GM19468 (cell line): ENCODE measurements around the gene GPBP1.
"Not testable (repeated sequence)": the region's sequence is repeated elsewhere in the genome, so short reads cannot be mapped to it uniquely, and the experiment has no call there.

Source experiments
- ATAC-seq: cut with Tn5 transposase; IDR thresholded peaks from one replicate; pipeline ENCODE4 v1.9.1; 2021; ENCODE audit warnings: mild to moderate bottlenecking, moderate library complexity, moderate number of reproducible peaks; ENCODE audit not compliant: unreplicated experiment; ENCODE audit errors: extremely low read depth

The GPBP1 gene, protein sequence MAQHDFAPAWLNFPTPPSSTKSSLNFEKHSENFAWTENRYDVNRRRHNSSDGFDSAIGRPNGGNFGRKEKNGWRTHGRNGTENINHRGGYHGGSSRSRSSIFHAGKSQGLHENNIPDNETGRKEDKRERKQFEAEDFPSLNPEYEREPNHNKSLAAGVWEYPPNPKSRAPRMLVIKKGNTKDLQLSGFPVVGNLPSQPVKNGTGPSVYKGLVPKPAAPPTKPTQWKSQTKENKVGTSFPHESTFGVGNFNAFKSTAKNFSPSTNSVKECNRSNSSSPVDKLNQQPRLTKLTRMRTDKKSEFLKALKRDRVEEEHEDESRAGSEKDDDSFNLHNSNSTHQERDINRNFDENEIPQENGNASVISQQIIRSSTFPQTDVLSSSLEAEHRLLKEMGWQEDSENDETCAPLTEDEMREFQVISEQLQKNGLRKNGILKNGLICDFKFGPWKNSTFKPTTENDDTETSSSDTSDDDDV

DNA sequence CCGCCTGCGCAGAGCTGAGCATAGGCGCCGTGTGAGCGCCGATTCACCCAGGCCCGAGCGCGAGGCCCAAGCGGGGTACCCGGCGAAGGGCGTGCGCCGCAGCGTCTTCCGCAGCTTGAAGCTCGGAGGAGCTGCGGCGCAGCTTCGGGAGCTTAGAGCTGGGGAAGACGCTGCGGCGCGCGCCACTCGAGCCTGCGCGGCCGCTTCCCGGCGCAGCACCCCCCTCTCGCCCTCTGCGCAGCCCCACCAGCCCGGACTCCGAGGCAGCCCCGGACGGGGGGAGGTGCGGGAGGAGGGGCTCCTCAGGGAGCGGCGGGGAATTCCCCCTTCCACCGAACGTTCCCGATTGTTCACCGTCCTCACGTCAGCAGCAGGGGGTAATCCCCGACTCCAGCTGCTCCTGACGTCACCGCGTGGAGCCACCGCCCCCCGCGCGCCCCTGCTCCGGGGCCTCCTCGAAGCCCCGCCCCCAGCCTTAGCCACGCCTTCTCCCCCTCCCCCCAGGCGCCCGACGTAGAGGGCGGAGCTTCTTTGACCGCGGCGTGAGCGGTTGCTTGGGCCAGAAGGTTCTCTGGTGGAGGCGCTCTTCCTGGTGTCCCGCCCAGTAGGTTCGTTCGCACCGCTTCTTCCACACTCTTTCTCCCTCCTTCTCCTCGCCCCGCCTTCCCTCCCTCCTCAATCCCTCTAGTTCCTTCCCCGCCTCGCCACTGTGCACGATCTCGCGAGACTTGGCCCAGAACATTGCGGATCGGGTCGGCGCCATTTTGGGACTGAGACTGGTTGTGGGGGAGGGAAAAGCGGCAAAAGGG lies at the start of gene GPBP1:
Gene GPBP1, plus strand, starts transcription at position 741 of the 809 bp plus-strand sequence. CDS start 40,072 bp downstream, outside the sequence.
- ATAC-seq = peak; percentile 56

DNA sequence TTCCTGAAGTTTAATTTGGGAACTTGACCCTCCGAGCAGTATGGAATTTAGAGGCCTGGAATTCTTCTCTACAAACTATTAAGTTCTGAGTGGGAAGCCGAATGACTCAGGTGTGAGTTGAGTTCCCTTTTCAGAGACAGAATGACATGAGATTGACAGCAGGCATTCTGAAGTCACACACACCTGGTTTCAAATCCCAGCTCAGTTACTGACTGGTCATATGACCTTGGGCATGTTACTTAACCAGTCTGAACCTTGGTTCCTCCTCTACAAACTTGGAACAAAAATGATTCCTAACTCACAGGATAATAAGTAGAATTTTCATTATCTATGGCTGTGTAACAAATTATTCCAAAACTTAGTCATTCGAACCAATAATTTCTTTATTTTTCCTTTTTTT lies 45.5 kb upstream of the GPBP1 start:
- ATAC-seq = no peak

DNA sequence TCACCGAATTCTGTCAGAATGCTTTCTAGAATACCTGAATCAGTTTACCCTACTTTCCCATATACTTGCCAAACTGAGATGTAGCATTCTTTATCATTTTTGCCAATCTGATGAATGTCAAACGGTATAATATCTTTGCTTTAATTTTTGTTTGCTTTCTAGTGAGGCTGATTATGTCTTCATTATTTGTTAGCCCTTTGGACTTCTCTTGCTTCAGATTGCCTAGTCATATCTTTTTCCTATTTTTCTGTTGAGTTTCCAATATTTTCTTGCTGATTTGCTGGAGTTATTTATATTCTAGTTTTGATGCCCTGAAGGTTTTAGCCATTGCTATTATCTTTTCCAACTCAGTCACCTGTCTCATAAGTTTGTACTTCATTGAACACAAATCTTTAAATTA lies 40.3 kb upstream of the GPBP1 start:
- ATAC-seq = no peak

DNA sequence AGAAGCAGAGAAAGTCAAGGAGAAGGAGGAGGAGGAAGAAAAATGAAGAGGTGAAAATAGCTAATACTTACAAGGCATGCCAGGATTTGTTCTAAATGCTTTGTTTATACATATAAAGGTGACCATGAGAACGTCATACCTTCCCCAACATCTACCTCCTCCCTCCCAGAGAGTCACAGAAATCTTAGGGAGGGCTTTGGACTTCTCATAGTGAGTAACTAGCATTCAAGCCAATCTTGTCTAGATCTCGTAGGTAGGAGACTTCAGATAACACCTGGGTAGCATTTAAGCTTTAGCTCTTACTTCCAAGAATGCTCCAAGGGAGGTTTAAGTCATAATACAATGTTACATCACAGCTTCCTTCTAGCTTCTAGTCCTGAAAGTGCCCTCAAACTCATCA lies 36.5 kb upstream of the GPBP1 start:
- no peak for ATAC-seq

DNA sequence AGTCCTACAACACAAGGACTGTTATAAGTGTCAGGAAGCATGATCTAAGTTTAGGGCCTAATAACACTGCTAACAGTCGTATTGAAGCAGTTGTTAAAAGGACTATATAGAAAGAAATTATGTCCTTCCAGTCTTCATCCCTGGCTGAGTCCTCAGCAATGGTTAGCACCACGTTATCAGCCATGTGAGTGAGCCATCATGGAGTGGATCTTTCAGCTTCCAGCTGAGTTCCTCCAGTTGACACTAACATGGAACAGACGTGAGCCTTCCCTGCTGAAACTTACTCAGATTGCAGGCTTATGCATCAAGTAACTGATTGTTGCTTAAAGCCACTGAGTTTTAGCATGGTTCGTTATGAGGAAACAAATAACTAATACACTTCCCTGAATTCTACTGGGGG lies 21.5 kb upstream of the GPBP1 start:
- ATAC-seq = no peak

DNA sequence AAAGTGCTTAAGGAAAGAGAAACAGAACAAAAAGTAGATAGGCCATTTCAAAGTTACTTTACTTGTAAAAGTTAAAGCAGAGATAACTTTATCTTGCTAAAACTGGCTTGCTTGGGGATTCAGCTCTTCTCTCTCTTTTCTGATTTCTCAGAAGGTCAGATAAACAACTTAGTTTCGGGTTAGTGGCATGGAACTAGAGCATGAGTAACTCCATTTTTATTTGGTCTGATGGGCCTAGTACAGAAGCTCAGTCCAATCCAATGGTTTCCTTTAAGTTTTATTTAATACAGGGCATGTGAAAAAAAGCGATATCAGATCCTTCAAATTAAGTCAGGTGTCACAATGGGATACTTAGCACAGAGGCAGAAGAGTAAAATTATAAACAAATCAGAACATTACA lies 18.8 kb upstream of the GPBP1 start:
- ATAC-seq = no peak

DNA sequence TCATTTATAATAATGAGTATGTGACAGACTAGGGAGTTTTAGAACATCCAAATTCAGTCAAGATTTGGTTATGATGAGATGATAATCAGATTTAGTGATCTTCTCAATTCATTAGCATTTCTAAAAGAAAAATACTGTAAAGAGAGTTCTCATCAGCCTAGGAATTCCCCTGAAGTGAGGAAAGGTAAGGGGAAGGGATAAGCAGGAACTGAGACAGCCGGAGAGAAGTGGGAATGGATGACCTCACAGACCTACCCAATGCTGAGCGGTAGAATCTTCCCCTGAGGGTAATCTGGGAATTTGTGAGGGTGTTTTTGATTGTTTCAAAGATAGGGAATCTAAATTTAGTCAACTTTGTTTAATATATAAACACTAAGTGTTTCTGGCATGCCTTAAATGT lies 16.7 kb upstream of the GPBP1 start:
- no peak for ATAC-seq

DNA sequence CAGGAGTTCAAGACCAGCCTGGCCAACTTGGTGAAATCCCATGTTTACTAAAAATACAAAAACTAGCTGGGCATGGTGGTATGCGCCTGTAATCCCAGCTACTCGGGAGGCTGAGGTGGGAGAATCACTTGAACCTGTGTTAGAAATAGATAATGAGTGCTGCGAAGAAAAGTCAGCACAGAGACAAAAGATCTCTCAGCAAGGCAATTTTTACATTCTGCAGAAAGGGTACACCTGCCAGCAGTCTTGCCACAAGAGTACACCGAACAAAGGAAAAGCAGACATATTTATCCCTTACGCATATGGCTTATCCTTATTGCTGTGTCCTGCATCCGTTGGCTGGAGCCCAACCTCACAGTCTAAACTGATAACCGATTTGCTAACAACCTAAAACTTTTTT lies 16.2 kb upstream of the GPBP1 start:
- ATAC-seq = no peak

DNA sequence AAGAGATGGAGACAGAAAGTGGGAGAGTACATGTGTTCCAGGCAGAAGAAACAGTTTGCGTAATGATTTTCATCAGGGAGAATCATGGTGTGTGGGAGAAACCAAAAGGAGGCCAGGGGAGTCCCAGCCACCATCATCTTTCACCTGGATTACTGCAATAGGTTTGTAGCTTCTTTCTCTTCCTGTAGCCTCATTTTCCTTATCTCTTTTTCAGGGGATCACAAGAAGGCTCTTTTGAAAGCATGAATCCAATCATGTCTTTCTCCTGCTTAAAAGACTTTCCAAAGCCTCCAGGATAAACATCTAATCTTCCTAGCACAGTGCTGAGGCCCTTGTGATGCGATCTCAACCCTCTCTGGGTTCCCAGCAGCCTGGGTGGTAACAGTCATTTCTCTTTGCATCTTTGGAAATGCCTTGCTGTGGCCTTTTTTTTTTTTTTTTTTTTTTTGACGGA lies 10.3 kb upstream of the GPBP1 start:
- ATAC-seq = no peak

DNA sequence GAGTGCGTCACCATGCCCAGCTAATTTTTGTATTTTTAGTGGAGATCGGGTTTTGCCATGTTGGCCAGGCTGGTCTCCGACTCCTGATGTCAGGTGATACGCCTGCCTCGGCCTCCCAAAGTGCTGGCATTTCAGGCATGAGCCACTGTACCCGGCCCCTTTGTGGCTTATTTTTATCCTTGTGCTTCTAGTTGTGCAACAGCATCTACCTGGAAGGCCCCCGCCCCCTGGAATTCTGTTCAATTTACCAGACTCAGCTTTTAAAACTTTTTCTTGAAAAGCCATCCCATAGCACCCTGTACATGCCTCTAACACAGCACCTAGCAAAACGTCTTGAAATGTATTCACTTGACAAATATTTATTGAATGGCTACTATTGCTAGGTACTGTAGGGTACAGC lies 9.7 kb upstream of the GPBP1 start:
- ATAC-seq = no peak

DNA sequence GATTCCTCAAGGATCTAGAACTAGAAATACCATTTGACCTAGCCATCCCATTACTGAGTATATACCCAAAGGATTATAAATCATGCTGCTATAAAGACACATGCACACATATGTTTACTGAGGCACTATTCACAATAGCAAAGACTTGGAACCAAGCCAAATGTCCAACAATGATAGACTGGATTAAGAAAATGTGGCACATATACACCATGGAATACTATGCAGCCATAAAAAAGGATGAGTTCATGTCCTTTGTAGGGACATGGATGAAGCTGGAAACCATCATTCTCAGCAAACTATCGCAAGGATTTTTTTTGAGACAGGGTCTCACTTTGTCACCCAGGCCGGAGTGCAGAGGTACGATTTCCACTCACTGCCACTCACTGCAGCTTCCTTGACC lies 8.7 kb upstream of the GPBP1 start:
- not testable (repeated sequence) for ATAC-seq

DNA sequence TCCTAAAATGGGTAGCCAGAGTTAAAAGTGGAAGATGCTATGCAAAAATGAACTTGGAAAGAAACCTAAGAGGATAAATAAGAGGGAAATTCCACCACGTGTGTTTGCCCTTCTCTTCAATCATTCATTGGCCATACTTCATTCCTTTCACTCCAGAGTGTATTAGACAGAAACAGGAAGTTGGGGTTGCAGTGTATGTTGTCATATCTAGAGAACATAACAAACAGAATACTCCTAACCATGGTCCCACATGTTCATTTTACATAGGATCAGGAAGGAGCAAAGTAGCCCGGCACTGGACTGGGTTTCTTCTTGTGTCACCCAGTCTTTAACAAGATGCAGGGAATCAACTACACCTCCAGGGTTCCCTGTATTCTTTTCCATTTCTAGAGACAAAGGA lies 7.6 kb upstream of the GPBP1 start:
- no peak for ATAC-seq

DNA sequence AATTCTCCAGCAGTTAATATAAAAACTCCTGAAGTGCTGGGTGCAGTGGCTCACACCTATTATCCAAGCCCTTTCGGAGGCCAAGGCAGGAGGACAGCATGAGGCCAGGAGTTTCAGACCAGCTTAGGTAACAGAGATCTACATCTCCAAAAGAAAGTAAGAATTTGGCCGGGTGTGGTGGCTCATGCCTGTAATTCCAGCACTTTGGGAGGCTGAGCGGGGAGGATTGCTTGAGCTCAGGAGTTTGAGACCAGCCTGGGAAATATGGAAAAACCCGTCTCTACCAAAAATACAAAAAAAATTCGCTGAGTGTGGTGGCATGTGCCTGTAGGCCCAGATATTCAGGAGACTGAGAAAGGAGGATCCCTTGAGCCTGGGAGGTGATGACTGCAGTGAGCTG lies 6.7 kb upstream of the GPBP1 start:
- no peak for ATAC-seq

DNA sequence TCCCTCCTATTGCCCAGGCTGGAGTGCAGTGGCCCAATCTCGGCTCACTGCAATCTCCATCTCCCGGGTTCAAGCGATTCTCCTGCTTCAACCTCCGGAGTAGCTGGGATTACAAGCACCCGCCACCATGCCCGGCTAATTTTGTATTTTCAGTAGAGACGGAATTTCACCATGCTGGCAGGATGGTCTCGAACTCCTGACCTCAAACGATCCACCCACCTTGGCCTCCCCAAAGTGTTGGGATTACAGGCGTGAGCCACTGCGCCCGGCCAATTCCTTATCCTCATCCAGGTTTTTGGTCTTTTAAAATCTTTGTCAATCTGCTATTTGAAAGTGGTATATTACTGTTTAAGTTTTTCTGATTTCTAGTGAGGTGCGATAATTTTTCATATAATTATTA lies 3.7 kb upstream of the GPBP1 start:
- not testable (repeated sequence) for ATAC-seq

DNA sequence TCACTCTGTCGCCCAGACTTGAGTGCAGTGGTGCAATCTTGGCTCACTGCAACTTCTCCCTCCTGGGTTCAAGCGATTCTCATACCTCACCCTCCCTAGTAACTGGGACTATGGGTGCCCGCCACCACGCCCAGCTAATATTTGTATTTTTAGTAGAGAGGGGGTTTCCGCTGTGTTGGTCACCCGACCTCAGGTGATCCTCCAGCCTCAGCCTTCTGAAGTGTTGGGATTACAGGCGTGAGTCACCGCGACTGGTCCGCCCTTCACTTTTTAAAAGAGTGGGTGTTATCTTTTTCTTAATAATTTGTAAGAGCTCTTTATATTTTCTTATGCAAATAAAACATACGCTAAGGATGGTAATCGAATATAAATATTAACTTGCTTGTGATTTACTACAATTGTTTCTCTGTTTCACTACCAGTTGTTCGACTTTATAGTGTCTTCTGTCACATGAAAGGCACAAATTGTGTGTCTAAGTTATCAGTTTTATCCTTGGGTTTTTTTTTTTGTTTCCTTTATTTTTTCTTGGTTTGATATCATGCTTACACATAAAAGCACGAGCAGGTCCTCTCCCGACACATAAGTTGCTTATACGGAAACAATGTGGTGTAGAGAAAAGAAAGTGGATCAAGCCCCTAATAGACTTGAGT lies 1.9 kb upstream of the GPBP1 start:
- no peak for ATAC-seq

DNA sequence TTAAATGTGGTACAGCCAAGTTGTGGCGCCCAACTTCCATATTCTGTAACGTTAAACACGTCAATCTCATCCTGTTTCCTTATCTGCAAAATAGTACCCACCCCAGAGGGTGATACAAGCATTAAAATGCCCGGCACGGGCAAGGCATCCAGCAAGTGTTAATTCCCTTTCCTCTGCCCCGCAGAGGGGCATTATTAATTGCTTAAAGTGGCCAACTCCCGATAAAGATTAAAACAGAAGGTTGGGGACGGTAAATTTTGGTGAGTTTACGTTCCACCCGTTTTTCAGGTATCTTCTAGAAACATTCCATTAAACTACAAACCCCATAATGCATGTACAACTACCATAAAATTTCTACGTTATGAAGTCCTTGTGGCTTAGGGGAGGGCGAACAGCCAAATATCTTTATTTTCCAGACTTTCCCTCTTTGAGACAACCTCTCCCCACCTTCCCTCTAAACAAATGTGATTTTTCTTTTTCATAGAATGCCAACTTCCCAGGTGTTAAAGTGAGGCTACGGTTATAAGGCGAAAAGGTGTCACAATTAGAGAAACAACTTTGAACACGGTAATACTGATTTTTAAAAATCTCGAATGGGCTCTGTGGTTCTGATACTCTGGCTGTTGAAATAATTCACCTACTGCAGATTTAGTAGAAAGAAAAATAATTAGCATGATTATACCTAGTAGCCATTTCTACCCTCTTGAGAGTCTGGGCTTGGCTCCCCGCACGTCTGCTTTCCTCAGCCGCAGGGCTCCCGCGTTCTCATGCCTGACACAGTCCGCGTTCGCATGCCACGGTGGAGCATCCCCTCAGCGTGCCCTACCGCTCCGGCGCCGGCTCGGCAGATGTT lies 1.2 kb upstream of the GPBP1 start:
- ATAC-seq = no peak

DNA sequence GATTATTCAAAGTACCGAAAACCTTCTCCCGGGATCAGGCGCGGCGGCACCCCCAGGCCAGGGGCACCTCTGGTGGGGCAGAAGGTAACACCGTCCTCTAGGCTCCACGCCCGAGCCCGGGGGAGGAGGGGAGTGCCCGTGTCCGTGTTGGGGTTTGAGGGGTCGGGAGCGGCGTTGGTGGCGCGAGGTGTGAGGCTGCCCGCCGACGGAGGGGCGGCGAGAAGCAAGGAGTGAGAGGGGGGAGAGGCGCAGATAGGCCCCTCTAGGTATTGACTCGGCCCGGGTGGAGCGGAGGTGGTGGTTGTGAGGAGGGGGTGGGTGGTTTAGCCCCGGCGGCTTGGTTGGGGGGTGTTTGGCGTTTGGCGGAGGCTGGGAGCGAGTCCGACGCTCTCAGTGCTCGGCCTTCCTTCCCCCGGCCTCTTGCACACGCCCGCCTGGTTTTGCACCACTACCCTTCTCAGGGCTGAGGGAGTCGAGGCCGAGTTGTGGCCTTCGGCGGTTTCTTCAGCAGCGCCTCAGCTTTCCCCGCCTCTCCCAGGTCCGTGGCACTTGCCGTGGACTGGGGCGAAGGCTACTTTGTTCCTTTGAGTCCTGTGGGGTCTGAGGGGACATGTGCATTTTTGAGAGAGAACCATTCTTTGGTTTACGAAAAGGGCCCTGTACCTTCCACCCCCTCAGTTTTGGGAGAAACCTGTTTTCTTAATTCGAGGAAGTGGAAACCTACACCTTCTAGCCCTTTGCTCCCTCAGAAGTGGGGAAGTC lies 450 bp downstream of the GPBP1 start:
- ATAC-seq = no peak

DNA sequence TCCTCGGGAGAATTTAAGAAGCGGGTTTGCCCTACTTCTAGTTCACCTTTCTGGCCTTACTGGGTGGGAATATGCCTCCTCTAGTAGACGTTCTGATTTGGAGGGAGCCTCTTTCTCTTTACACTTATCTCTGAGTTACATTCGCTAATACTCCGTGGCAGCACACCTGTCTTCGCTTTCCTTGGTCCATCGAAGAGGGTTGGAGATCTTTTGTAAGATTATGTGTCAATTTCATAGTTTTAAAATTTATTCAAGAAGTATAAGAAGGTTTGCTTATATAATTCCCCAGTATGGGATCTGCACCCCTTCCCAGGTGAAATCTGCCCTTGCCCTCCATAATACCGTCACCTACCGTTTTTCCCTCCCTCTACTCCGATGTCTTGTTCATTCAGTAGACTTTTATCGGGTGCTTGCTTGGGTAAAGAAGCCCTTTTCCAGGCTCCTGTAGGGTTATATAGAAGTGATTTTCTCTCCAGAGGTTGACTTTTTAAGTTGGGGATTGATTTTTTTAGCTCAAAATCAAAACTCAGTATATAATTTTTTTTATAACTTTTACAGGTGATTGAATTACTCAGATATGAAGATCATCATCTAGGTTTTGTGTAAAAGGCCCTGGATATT lies 1.1 kb downstream of the GPBP1 start:
- no peak for ATAC-seq
